H9 (cell line): Measurements from ENCODE around the gene IMPA2. TPM values are rescaled to one million over a fixed set of nuclear protein-coding genes. Genes with fewer than 3 reads are reported as not detected.

Experiments
- DNase-seq: peaks from one replicate; pipeline ENCODE4 v3.0.0-alpha.2; 2017
- H2AFZ ChIP-seq: one replicate; pipeline ENCODE4 v1.6.1; 2013; ENCODE audit warnings: mild to moderate bottlenecking, low read length, control low read depth, moderate library complexity
- H2AK5ac ChIP-seq: 2 replicates; pipeline ENCODE4 v1.6.1; 2013; ENCODE audit warnings: low read length, control low read depth, mixed read lengths; ENCODE audit not compliant: insufficient read length
- H2BK120ac ChIP-seq: one replicate; pipeline ENCODE4 v1.6.1; 2013; ENCODE audit warnings: low read depth, mild to moderate bottlenecking, low read length, control low read depth, inconsistent platforms; ENCODE audit not compliant: poor library complexity, severe bottlenecking
- H2BK12ac ChIP-seq: 2 replicates; pipeline ENCODE4 v1.6.1; 2013; ENCODE audit warnings: low read length, control low read depth, mixed read lengths, low read depth; ENCODE audit not compliant: insufficient read length
- H2BK15ac ChIP-seq: 2 replicates; pipeline ENCODE4 v1.6.1; 2013; ENCODE audit warnings: low read depth, low read length, control low read depth
- H2BK20ac ChIP-seq: one replicate; pipeline ENCODE4 v1.6.1; 2013; ENCODE audit warnings: low read depth, mild to moderate bottlenecking, low read length, control low read depth, inconsistent platforms; ENCODE audit not compliant: poor library complexity, severe bottlenecking
- H2BK5ac ChIP-seq: 2 replicates; pipeline ENCODE4 v1.6.1; 2013; ENCODE audit warnings: low read length, control low read depth, mixed read lengths; ENCODE audit not compliant: insufficient read length
- H3K14ac ChIP-seq: 2 replicates; pipeline ENCODE4 v1.6.1; 2013; ENCODE audit warnings: low read length, control low read depth; ENCODE audit not compliant: insufficient read depth
- H3K18ac ChIP-seq: 2 replicates; pipeline ENCODE4 v1.6.1; 2013; ENCODE audit warnings: low read depth, mild to moderate bottlenecking, mixed read lengths, low read length, control low read depth; ENCODE audit not compliant: insufficient read length
- H3K23ac ChIP-seq: 2 replicates; pipeline ENCODE4 v1.6.1; 2013; ENCODE audit warnings: low read length, control low read depth, mixed read lengths, low read depth; ENCODE audit not compliant: insufficient read length
- H3K23me2 ChIP-seq: 2 replicates; pipeline ENCODE4 v1.6.1; 2013; ENCODE audit warnings: low read depth, mild to moderate bottlenecking, mixed read lengths, low read length, control low read depth; ENCODE audit not compliant: insufficient read length, poor library complexity, severe bottlenecking
- H3K27ac ChIP-seq: 2 replicates; pipeline ENCODE4 v1.5.1; 2013; ENCODE audit warnings: low read length, control low read depth, mixed read lengths, low read depth; ENCODE audit not compliant: insufficient read length
- H3K27me3 ChIP-seq: 2 replicates; pipeline ENCODE4 v1.6.1; 2013; ENCODE audit warnings: low read length, control low read depth, inconsistent platforms; ENCODE audit not compliant: insufficient read depth
- H3K4ac ChIP-seq: 2 replicates; pipeline ENCODE4 v1.6.1; 2013; ENCODE audit warnings: low read depth, mild to moderate bottlenecking, control low read depth, inconsistent platforms, low read length, moderate library complexity
- H3K4me1 ChIP-seq: 2 replicates; pipeline ENCODE4 v1.6.1; 2013; ENCODE audit warnings: low read length, control low read depth, inconsistent platforms; ENCODE audit not compliant: insufficient read depth
- H3K4me2 ChIP-seq: 2 replicates; pipeline ENCODE4 v1.6.1; 2013; ENCODE audit warnings: low read length, control low read depth, mixed read lengths; ENCODE audit not compliant: insufficient read length, insufficient read depth
- H3K56ac ChIP-seq: 2 replicates; pipeline ENCODE4 v1.6.1; 2013; ENCODE audit warnings: low read depth, mild to moderate bottlenecking, mixed read lengths, low read length, control low read depth; ENCODE audit not compliant: insufficient read length
- H3K79me1 ChIP-seq: 2 replicates; pipeline ENCODE4 v1.6.1; 2013; ENCODE audit warnings: low read depth, mild to moderate bottlenecking, moderate library complexity, low read length, control low read depth, inconsistent platforms; ENCODE audit not compliant: insufficient read depth, poor library complexity, severe bottlenecking
- H3K79me2 ChIP-seq: 2 replicates; pipeline ENCODE4 v1.6.1; 2013; ENCODE audit warnings: low read length, control low read depth, inconsistent platforms; ENCODE audit not compliant: insufficient read depth
- H3K9ac ChIP-seq: 2 replicates; pipeline ENCODE4 v1.6.1; 2013; ENCODE audit warnings: low read length, control low read depth, mixed read lengths; ENCODE audit not compliant: insufficient read length; ENCODE audit errors: extremely low read depth
- H3K9me3 ChIP-seq: one replicate; pipeline ENCODE4 v1.6.1; 2013; ENCODE audit warnings: low read depth, low read length, inconsistent platforms; ENCODE audit not compliant: control insufficient read depth
- H3T11ph ChIP-seq: one replicate; pipeline ENCODE4 v1.6.1; 2013; ENCODE audit warnings: mild to moderate bottlenecking, low read length, control low read depth, inconsistent platforms
- H4K20me1 ChIP-seq: one replicate; pipeline ENCODE4 v1.6.1; 2013; ENCODE audit not compliant: control insufficient read depth, insufficient read length, insufficient read depth
- H4K5ac ChIP-seq: 2 replicates; pipeline ENCODE4 v1.6.1; 2013; ENCODE audit warnings: low read depth, mild to moderate bottlenecking, mixed read lengths, low read length, control low read depth; ENCODE audit not compliant: insufficient read length
- H4K8ac ChIP-seq: replicated peaks from 2 replicates; pipeline ENCODE4 v1.6.1; 2013; ENCODE audit warnings: low read length, control low read depth, mixed read lengths, low read depth; ENCODE audit not compliant: insufficient read length
- H4K91ac ChIP-seq: 2 replicates; pipeline ENCODE4 v1.6.1; 2013; ENCODE audit warnings: low read depth, mild to moderate bottlenecking, moderate library complexity, mixed read lengths, low read length, control low read depth; ENCODE audit not compliant: insufficient read length
- H3K27ac Mint-ChIP-seq, 3 experiments: 2 replicates in 2 of 3; 3 replicates in 1 of 3; pipeline ENCODE4 v1.8.0; 2020 to 2021; ENCODE audit warnings: mixed read lengths in 3 of 3, mild to moderate bottlenecking in 1 of 3, moderate library complexity in 1 of 3
- H3K27me3 Mint-ChIP-seq: 2 replicates; pipeline ENCODE4 v1.8.0; 2021; ENCODE audit warnings: low read depth, mild to moderate bottlenecking, moderate library complexity, mixed read lengths
- H3K36me3 Mint-ChIP-seq, 3 experiments: 2 replicates in 2 of 3; 3 replicates in 1 of 3; pipeline ENCODE4 v1.8.0; 2020 to 2021; ENCODE audit warnings: low read depth in 3 of 3, mixed read lengths in 3 of 3; ENCODE audit not compliant: insufficient read depth in 1 of 3
- H3K4me1 Mint-ChIP-seq, 2 experiments: 2 replicates each; pipeline ENCODE4 v1.8.0; 2020; ENCODE audit warnings: mixed read lengths in 2 of 2
- H3K4me3 Mint-ChIP-seq, 2 experiments: 2 replicates in 1 of 2; 3 replicates in 1 of 2; pipeline ENCODE4 v1.8.0; 2020 to 2021; ENCODE audit warnings: mild to moderate bottlenecking in 2 of 2, mixed read lengths in 2 of 2, moderate library complexity in 1 of 2
- H3K9me3 Mint-ChIP-seq, 2 experiments: 2 replicates in 1 of 2; 3 replicates in 1 of 2; pipeline ENCODE4 v1.8.0; 2020; ENCODE audit warnings: mild to moderate bottlenecking in 2 of 2, mixed read lengths in 2 of 2, moderate library complexity in 1 of 2
- CTCF ChIP-seq: fragments of 200-600 bp; sonication (generic); conservative IDR thresholded peaks from 3 replicates; pipeline ENCODE4 v1.8.0; 2021; ENCODE audit warnings: antibody characterized with exemption, mild to moderate bottlenecking
- WGBS: extraction: QIAGEN DNeasy Blood & Tissue Kit; methylation state at CpG from one replicate; pipeline ENCODE4 v1.1.7; 2013; ENCODE audit warnings: missing lambda C conversion rate, low lambda C conversion rate, mixed read lengths; ENCODE audit not compliant: insufficient read length; ENCODE audit errors: extremely low coverage; 5-methylcytosine and 5-hydroxymethylcytosine counted together
- total RNA-seq: library from RNA; stranded (reverse); gene quantifications from 2 replicates; pipeline ENCODE4 v1.2.1, GENCODE V29; 2021

The IMPA2 gene
- total RNA-seq, 1 experiment from 2014 or later = 73.8 TPM

- no peak overlapping the region for H2AK5ac ChIP-seq
- H4K5ac ChIP-seq = no peak overlapping the region
- no peak overlapping the region for H4K8ac ChIP-seq
- Mint-ChIP-seq H3K9me3 (no peaks in the 10 kb centered on the region), H3K4me3 (no peak overlapping the region; a peak in 1 of 5 replicates), H3K4me1 (peaks cover 2 to 5% of the 10 kb centered on the region in 2 experiments; a peak in 2 of 4 replicates), H3K27ac (peak overlapping the region in 2 of 3 experiments; percentile 44 to 70; a peak in 1 of 7 replicates), H3K27me3 (no peaks in the 10 kb centered on the region; the same call in 1 of the 2 replicates), H3K36me3 (peaks cover 46 to 84% (median 58%) of the 10 kb centered on the region in 3 experiments)
- no peak overlapping the region for H3K23ac ChIP-seq
- no peaks in the 10 kb centered on the region for H3K9me3 ChIP-seq
- H3T11ph ChIP-seq = no peak overlapping the region
- no peak overlapping the region for H4K91ac ChIP-seq
- H2BK12ac ChIP-seq = no peak overlapping the region
- no peak overlapping the region for H2BK20ac ChIP-seq
- H3K4me1 ChIP-seq = no peaks in the 10 kb centered on the region
- no peaks in the 10 kb centered on the region for H3K23me2 ChIP-seq
- H3K56ac ChIP-seq = no peak overlapping the region
- TF ChIP-seq CTCF = no peak
- H3K4ac ChIP-seq = no peak overlapping the region
- no peak overlapping the region for H2AFZ ChIP-seq
- H3K79me2 ChIP-seq = no peaks in the 10 kb centered on the region
- H3K14ac ChIP-seq = no peak overlapping the region
- H3K27ac ChIP-seq = no peak overlapping the region
- WGBS = no CpG with 5 or more reads among the region's 17 CpGs
- H3K9ac ChIP-seq = no peak overlapping the region
- H2BK5ac ChIP-seq = no peak overlapping the region
- H3K4me2 ChIP-seq = no peak overlapping the region
- no peak overlapping the region for H3K18ac ChIP-seq
- no peak for DNase-seq
- no peaks in the 10 kb centered on the region for H4K20me1 ChIP-seq
- no peaks in the 10 kb centered on the region for H3K79me1 ChIP-seq
- no peaks in the 10 kb centered on the region for H3K27me3 ChIP-seq
- H2BK120ac ChIP-seq = no peak overlapping the region
- no peak overlapping the region for H2BK15ac ChIP-seq
Measured at GRCh38 chr18:12014086-12014485, 32.8 kb downstream of the IMPA2 start.
